CD4-positive, alpha-beta memory T cell (primary cell): ENCODE measurements around the gene LRCH3. TPM values are rescaled to one million over a fixed set of nuclear protein-coding genes. Genes with fewer than 3 reads are reported as not detected.

Experiments used
- CTCF ChIA-PET: fragments of 350-600 bp; sonication (Branson Sonifier 250); formaldehyde crosslinking; loops from one replicate; lab custom pipeline; 2021; ENCODE audit warnings: inconsistent platforms; ENCODE audit not compliant: partially characterized antibody; lab: Charles Lee
- POLR2A ChIA-PET: fragments of 350-600 bp; sonication (Branson Sonifier 250); formaldehyde crosslinking; loops from one replicate; lab custom pipeline; 2021; ENCODE audit not compliant: partially characterized antibody; lab: Charles Lee
- DNase-seq, 5 donors: peaks; one replicate each; pipeline versions ENCODE4 v3.0.0 to v3.0.0-alpha.2; 2020 to 2022; ENCODE audit warnings: mixed read lengths in 1 of 5
- H3K27ac ChIP-seq: one replicate; pipeline ENCODE4 v1.7.0; 2013; ENCODE audit warnings: low read depth, low read length
- H3K27me3 ChIP-seq: 2 replicates; pipeline ENCODE4 v1.7.0; 2013; ENCODE audit warnings: mild to moderate bottlenecking, low read length, moderate library complexity; ENCODE audit not compliant: insufficient read depth
- H3K36me3 ChIP-seq: 2 replicates; pipeline ENCODE4 v1.7.0; 2013; ENCODE audit warnings: mild to moderate bottlenecking, low read length, moderate library complexity; ENCODE audit not compliant: insufficient read depth
- H3K4me1 ChIP-seq: 2 replicates; pipeline ENCODE4 v1.7.0; 2013; ENCODE audit warnings: mild to moderate bottlenecking, low read length, moderate library complexity; ENCODE audit not compliant: insufficient read depth
- H3K4me3 ChIP-seq, 2 donors: one replicate each; pipeline ENCODE4 v1.7.0; 2013; ENCODE audit warnings: low read length in 2 of 2, mild to moderate bottlenecking in 1 of 2
- H3K9me3 ChIP-seq, 2 donors: one replicate each; pipeline ENCODE4 v1.7.0; 2013; ENCODE audit warnings: low read length in 2 of 2, control low read depth in 1 of 2; ENCODE audit not compliant: control insufficient read depth in 1 of 2
- H3K27ac Mint-ChIP-seq, 7 donors: one replicate each; pipeline ENCODE4 v1.8.0; 2020 to 2021; ENCODE audit warnings: mixed read lengths in 7 of 7, mild to moderate bottlenecking in 6 of 7, inconsistent platforms in 3 of 7, moderate library complexity in 3 of 7
- H3K27me3 Mint-ChIP-seq, 2 donors: one replicate each; pipeline ENCODE4 v1.8.0; 2020 to 2021; ENCODE audit warnings: mixed read lengths in 2 of 2
- H3K36me3 Mint-ChIP-seq, 2 donors: one replicate each; pipeline ENCODE4 v1.8.0; 2020 to 2021; ENCODE audit warnings: mixed read lengths in 2 of 2, inconsistent platforms in 1 of 2, mild to moderate bottlenecking in 1 of 2
- H3K4me1 Mint-ChIP-seq, 4 donors: one replicate each; pipeline ENCODE4 v1.8.0; 2020 to 2021; ENCODE audit warnings: mixed read lengths in 4 of 4, mild to moderate bottlenecking in 1 of 4
- H3K4me3 Mint-ChIP-seq, 8 donors: one replicate each; pipeline ENCODE4 v1.8.0; 2020 to 2021; ENCODE audit warnings: mixed read lengths in 8 of 8, mild to moderate bottlenecking in 7 of 8, moderate library complexity in 6 of 8, inconsistent platforms in 3 of 8
- H3K9me3 Mint-ChIP-seq, 8 donors: one replicate each; pipeline ENCODE4 v1.8.0; 2020 to 2021; ENCODE audit warnings: mixed read lengths in 8 of 8, mild to moderate bottlenecking in 5 of 8, inconsistent platforms in 3 of 8, moderate library complexity in 1 of 8
- intact Hi-C: fragments of 100-400 bp; cut with micrococcal nuclease; formaldehyde crosslinking; loops from one replicate; pipeline ENCODE4 v1.15.1; 2023
- polyA plus RNA-seq, 2 donors: library from polyadenylated mRNA; unstranded; fragments of 300-500 nt; fragmentation: Illumina TruSeq; gene quantifications; one replicate each; pipeline ENCODE4 v1.2.3, GENCODE V29; 2021
- total RNA-seq, 2 experiments: library from RNA; stranded (reverse); gene quantifications; one replicate each; pipeline ENCODE4 v1.2.3, GENCODE V29; 2021

The LRCH3 gene
- total RNA-seq: 10 to 100 TPM; 76.0 to 87.7 TPM
- polyA plus RNA-seq: 10 to 100 TPM in 1 of 2 donors, 1 to 10 TPM in 1; 7.4 to 21.5 TPM

- Histone ChIP-seq H3K36me3 (no peaks in the 10 kb centered on the region), H3K4me3 (peak within 1 kb of the TSS; percentile 91 to 96), H3K27me3 (no peaks in the 10 kb centered on the region), H3K9me3 (no peaks in the 10 kb centered on the region), H3K4me1 (peaks cover 33% of the 10 kb centered on the region), H3K27ac (peak within 1 kb of the TSS; percentile 94)
- CTCF ChIA-PET: interaction anchor here (1.0 to 1.7 kb wide), 5 partner anchors 8 to 42 kb away, joined by 3 to 6 read pairs (median 4); no protein-coding TSS in a partner anchor
- intact Hi-C loops: loop anchor here (1.0 to 5.0 kb wide), 4 partner anchors 11 to 79 kb away; no protein-coding TSS in a partner anchor
- POLR2A ChIA-PET: interaction anchor here (0.7 to 3.9 kb wide), 14 partner anchors 9 to 236 kb away, joined by 3 to 42 read pairs (median 6); partner anchors contain the start of genes BDH1, FYTTD1 and RPL35A
- Mint-ChIP-seq H3K4me1 (peaks cover 27 to 49% (median 37%) of the 10 kb centered on the region in 4 donors), H3K36me3 (peaks cover 0 to 19% of the 10 kb centered on the region in 2 donors), H3K9me3 (no peaks in the 10 kb centered on the region), H3K27me3 (no peaks in the 10 kb centered on the region), H3K4me3 (peak within 1 kb of the TSS; percentile 94 to 99 (median 98)), H3K27ac (peak within 1 kb of the TSS; percentile 95 to 99 (median 98))
- DNase-seq: peak; percentile 77 to 83 (median 82)
Measured at GRCh38 chr3:197791113-197791891, at the start of gene LRCH3. TSS of gene LRCH3 (plus strand) at chr3:197791254. CDS start at chr3:197791279, 25 bp downstream.

- Mint-ChIP-seq H3K9me3 (no peaks in the 10 kb centered on the region), H3K36me3 (no peaks in the 10 kb centered on the region), H3K27ac (no peak overlapping the region), H3K4me3 (no peak overlapping the region), H3K4me1 (peaks cover 0 to 6% (median 2%) of the 10 kb centered on the region in 4 donors), H3K27me3 (no peaks in the 10 kb centered on the region)
- no peaks in the 10 kb centered on the region for H3K9me3 ChIP-seq
- ChIA-PET CTCF (no interaction called here), POLR2A (interaction anchor here (0.6 kb wide), 1 partner anchor 52 kb away, joined by 3 read pairs; no protein-coding TSS in a partner anchor)
- DNase-seq: no peak
- no peaks in the 10 kb centered on the region for H3K27me3 ChIP-seq
- intact Hi-C loops: no loop called here
- peaks cover 6% of the 10 kb centered on the region for H3K4me1 ChIP-seq
- no peak overlapping the region for H3K4me3 ChIP-seq
- no peaks in the 10 kb centered on the region for H3K36me3 ChIP-seq
- H3K27ac ChIP-seq: no peak overlapping the region
Measured at GRCh38 chr3:197742787-197743186, 48.3 kb upstream of the LRCH3 start.

GRCh38 chr3:197746209-197746608 is 44.8 kb upstream of the LRCH3 start:
- peaks cover 0 to 2% of the 10 kb centered on the region in 2 donors for H3K27me3 Mint-ChIP-seq
- peaks cover 9 to 22% (median 15%) of the 10 kb centered on the region in 4 donors for H3K4me1 Mint-ChIP-seq
- ChIA-PET CTCF (no interaction called here), POLR2A (interaction anchor here (1.5 kb wide), 1 partner anchor 10 kb away, joined by 4 read pairs; no protein-coding TSS in a partner anchor)
- DNase-seq: no peak
- H3K27ac Mint-ChIP-seq: peak overlapping the region in 1 of 7 donors; percentile 54
- H3K4me3 Mint-ChIP-seq: no peak overlapping the region
- Histone ChIP-seq H3K4me3 (no peak overlapping the region), H3K27me3 (no peaks in the 10 kb centered on the region), H3K9me3 (no peaks in the 10 kb centered on the region), H3K4me1 (peaks cover 17% of the 10 kb centered on the region), H3K36me3 (no peaks in the 10 kb centered on the region), H3K27ac (no peak overlapping the region)
- intact Hi-C loops: no loop called here
- no peaks in the 10 kb centered on the region for H3K9me3 Mint-ChIP-seq
- peaks cover 0 to 13% of the 10 kb centered on the region in 2 donors for H3K36me3 Mint-ChIP-seq

GRCh38 chr3:197746801-197747237 is 44.2 kb upstream of the LRCH3 start:
- no peak overlapping the region for H3K27ac ChIP-seq
- POLR2A ChIA-PET: interaction anchor here (1.5 kb wide), 1 partner anchor 11 kb away, joined by 4 read pairs; no protein-coding TSS in a partner anchor
- no peak overlapping the region for H3K4me3 ChIP-seq
- Mint-ChIP-seq H3K4me1 (peaks cover 11 to 29% (median 19%) of the 10 kb centered on the region in 4 donors), H3K27ac (peak overlapping the region in 2 of 7 donors; percentile 13 to 52), H3K9me3 (no peaks in the 10 kb centered on the region), H3K27me3 (peaks cover 0 to 2% of the 10 kb centered on the region in 2 donors), H3K4me3 (no peak overlapping the region), H3K36me3 (peaks cover 0 to 13% of the 10 kb centered on the region in 2 donors)
- no peaks in the 10 kb centered on the region for H3K27me3 ChIP-seq
- intact Hi-C loops: no loop called here
- no peaks in the 10 kb centered on the region for H3K36me3 ChIP-seq
- CTCF ChIA-PET: no interaction called here
- no peaks in the 10 kb centered on the region for H3K9me3 ChIP-seq
- peaks cover 23% of the 10 kb centered on the region for H3K4me1 ChIP-seq
- no peak for DNase-seq

DNA sequence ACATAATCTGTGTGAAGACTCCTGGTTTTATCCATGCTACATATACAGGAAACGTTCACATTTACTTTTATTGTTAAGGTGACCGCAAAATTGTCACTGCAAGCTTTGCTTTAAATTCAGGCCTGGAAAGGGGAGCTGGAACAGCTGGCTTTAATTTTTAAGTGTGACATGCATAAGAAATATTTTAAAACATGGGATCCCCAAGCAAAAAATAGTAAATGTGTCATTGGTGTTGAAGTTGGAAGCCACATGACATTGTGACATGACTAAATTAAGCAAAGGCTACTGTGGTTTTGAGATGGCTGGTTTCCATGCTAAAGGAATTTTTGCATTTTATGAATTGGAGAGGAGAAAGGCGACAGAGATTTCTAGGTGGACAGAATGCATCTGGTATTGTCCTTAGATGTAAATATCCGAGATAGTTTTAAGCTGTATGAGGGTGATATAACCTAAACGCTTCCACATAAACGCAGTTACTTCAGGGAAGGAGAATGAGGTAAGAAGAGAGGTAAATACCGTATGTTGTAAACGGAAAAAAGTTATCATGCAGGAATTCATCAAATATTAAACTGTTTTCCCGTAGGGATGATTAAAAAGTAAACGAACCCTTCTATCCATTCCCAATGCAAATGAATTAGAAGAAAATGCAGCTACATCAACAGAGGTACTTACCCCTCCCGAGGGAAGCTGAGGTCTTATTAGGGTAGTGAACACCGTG is 42.3 kb upstream of the LRCH3 start:
- peaks cover 23 to 45% (median 32%) of the 10 kb centered on the region in 4 donors for H3K4me1 Mint-ChIP-seq
- intact Hi-C loops: loop anchor here (1.0 kb wide), 2 partner anchors 12 to 36 kb away; partner anchors contain the start of gene RUBCN
- H3K4me3 ChIP-seq: peak overlapping the region; percentile 75 to 89
- no peaks in the 10 kb centered on the region for H3K9me3 ChIP-seq
- no peaks in the 10 kb centered on the region for H3K36me3 ChIP-seq
- peak overlapping the region; percentile 90 to 99 (median 98) for H3K4me3 Mint-ChIP-seq
- CTCF ChIA-PET: interaction anchor here (0.7 to 1.7 kb wide), 9 partner anchors 9 to 157 kb away, joined by 3 to 11 read pairs (median 3); partner anchors contain the start of gene LRCH3
- peak overlapping the region; percentile 86 for H3K27ac ChIP-seq
- H3K27me3 Mint-ChIP-seq: peaks cover 0 to 2% of the 10 kb centered on the region in 2 donors
- peaks cover 39% of the 10 kb centered on the region for H3K4me1 ChIP-seq
- H3K9me3 Mint-ChIP-seq: no peaks in the 10 kb centered on the region
- POLR2A ChIA-PET: interaction anchor here (1.9 to 4.2 kb wide), 3 partner anchors 12 to 42 kb away, joined by 24 to 42 read pairs (median 33); partner anchors contain the start of genes LRCH3 and RUBCN
- no peak for DNase-seq
- H3K36me3 Mint-ChIP-seq: peaks cover 0 to 13% of the 10 kb centered on the region in 2 donors
- peak overlapping the region; percentile 97 to 99 (median 99) for H3K27ac Mint-ChIP-seq
- H3K27me3 ChIP-seq: no peaks in the 10 kb centered on the region

GRCh38 chr3:197749315-197749600 is 41.8 kb upstream of the LRCH3 start:
- Histone ChIP-seq H3K36me3 (no peaks in the 10 kb centered on the region), H3K4me3 (peak overlapping the region; percentile 75 to 89), H3K27ac (peak overlapping the region; percentile 86), H3K27me3 (no peaks in the 10 kb centered on the region), H3K9me3 (no peaks in the 10 kb centered on the region), H3K4me1 (peaks cover 44% of the 10 kb centered on the region)
- peak overlapping the region; percentile 97 to 99 (median 99) for H3K27ac Mint-ChIP-seq
- H3K4me1 Mint-ChIP-seq: peaks cover 26 to 50% (median 36%) of the 10 kb centered on the region in 4 donors
- intact Hi-C loops: loop anchor here (1.0 kb wide), 2 partner anchors 13 to 37 kb away; partner anchors contain the start of gene RUBCN
- DNase-seq: peak; percentile 76 to 84 (median 82)
- peaks cover 0 to 13% of the 10 kb centered on the region in 2 donors for H3K36me3 Mint-ChIP-seq
- ChIA-PET CTCF (interaction anchor here (0.7 to 1.7 kb wide), 9 partner anchors 9 to 156 kb away, joined by 3 to 11 read pairs (median 3); partner anchors contain the start of gene LRCH3), POLR2A (interaction anchor here (1.9 to 4.2 kb wide), 3 partner anchors 12 to 41 kb away, joined by 24 to 42 read pairs (median 33); partner anchors contain the start of genes LRCH3 and RUBCN)
- H3K9me3 Mint-ChIP-seq: no peaks in the 10 kb centered on the region
- peak overlapping the region; percentile 90 to 99 (median 98) for H3K4me3 Mint-ChIP-seq
- H3K27me3 Mint-ChIP-seq: peaks cover 0 to 2% of the 10 kb centered on the region in 2 donors
